Glomerular visceral epithelial cell (primary cell): ENCODE data around the gene TP53I11.

Source experiments
- DNase-seq: peaks from one replicate; pipeline ENCODE4 v3.0.0-alpha.2; 2016; ENCODE audit errors: extremely low spot score

Gene TP53I11

DNA sequence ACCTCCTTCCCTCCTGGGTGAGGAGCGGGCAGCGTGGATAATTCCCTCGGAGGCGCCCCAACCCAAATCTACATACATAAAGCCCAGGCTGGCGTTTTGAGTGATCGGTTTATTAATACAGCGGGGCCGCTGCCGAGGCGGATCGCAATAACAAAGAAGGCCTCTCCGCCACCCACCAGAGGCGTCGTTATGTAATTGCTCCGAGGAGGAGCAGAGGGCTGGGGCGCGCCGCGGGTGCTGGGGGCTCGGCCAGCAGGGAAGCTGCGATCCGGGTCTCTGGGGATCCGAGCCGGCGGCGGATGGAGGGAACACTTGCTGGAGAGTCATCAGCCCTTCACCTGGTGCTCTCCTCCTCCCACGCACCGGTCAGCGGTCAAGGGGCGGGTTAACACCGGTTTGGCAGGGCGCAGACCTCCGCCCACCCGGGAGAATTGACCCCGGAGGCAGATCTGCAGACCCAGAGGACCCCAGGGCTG is 6.4 kb upstream of the TP53I11 start:
- no peak for DNase-seq

DNA sequence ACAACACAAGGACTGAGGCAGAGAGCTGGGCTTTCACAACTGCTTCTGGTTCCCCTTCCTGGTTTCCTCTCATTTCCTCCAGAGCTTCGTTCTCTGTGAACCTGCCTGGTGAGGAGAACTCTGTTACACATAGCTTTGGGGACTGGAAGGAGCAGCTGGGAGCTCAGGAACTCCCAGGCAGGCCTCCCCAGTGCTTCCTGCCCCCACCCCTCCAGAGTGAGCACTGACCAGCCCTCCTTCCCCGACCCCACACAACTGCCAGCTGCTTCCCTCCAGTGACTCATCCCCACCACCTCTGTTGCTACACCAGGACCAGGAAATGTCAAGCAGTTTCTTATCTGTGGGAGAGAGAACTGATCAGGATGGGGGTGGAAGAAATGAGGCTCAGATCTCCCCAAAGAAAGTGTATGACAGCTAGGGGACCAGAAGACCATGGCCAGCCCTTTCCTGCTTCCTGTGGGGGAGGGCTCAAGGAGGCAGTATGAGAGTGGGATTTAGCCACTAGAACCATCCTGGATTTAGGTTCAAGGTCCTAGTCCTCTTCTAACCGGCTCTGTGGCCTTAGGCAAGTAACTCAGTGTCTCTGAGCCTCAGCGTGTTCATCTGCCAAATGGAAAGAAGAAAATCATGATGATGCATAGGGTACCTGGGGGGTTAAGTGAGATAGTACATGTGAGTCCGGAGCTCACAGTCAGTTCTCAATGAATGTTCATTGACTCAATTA is 4.5 kb upstream of the TP53I11 start:
- peak; percentile 77 for DNase-seq

DNA sequence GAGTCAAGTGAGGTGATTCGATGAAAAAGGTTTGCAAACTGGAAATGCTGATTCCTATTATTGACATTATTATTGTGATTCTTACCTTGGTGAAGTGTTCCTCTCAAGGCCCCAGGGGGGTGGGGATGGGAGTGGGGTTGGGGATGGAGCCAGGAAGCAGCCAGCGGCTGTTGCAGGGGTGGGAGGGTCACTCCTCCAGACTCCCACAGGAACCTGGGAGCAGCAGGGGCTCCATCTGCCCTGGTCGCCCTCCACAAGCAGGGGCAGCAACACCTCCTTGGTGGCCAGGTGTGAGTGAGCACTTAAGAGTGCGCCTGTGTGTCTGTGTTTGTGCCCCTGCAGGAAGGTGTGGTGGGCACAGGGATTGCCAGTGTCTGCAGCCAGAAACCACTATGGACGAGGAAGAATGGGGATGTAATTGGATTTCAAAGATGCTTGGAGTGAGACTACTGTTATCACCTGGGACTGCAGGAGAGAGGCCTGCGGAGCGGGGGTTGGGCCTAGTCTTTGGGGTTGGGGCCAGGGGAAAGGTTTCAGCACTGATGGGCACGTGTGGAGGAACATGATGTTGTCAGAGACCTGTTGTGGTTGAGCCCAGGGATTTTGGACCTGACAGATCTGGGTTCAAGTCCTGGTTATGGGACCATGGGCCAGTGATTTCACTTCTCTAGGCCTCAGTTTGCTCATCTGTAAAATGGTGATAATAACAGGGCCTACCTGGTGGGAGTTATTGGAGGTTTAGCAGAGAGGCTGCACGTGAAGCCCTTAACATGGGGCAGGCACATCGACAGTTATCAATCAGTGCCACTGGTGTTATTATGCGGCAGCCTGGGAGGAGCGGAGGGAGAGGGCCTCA is 3.6 kb upstream of the TP53I11 start:
- DNase-seq = no peak

DNA sequence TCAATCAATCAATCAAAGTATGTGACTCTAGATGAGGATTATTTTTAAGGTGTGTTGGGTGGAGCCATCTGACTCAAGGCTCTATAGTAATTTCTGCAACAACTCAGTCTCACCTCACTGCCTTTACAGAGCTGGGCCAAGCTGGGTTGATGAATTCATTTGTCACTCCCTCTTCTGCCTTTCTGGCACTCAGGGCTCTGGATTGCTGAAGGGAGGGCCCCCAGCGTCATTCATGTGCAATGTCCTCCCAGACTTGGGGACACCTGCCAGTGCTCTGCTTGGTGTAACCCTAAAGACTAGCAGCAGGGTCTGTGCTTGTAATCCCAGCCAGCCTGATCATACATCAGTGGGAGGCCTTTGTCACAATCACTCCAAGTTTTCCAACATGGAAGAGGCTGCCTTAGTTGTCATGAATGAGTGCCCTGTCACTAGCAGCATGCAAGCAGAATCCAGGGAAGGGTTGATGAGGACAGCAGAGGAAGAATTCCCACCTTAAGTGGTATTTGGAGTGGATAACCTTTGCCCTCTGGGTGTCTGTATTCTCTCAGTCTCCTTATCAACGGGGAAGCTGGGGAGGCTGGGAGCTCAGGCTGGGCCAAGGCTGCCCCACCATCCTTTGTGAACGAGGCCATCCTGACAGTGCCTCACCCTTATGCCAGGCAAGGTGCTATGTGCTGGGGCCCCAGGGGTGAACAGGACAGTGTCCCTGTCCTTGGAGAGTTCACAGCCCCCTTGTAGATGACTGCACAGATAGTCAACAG is 2.0 kb upstream of the TP53I11 start:
- no peak for DNase-seq

DNA sequence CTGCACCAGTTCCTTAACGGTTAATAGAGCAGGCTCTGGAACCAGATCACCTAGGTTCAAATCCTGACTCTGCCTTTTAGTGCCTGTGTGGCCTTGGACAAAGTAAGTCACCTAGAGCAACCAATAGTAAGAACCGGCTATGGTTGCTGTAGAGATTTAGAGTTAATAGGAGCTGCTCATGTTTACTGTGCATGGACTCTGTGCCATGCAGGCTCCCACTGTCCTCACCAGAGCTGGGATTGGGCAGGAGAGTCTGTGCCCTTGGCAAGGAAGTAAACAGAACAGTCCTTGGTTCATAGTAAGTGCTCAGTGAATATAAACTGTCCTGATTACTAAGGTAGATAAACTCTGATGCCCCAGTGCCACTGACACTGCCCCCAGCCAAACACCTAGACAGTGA is 1.4 kb upstream of the TP53I11 start:
- DNase-seq = no peak

DNA sequence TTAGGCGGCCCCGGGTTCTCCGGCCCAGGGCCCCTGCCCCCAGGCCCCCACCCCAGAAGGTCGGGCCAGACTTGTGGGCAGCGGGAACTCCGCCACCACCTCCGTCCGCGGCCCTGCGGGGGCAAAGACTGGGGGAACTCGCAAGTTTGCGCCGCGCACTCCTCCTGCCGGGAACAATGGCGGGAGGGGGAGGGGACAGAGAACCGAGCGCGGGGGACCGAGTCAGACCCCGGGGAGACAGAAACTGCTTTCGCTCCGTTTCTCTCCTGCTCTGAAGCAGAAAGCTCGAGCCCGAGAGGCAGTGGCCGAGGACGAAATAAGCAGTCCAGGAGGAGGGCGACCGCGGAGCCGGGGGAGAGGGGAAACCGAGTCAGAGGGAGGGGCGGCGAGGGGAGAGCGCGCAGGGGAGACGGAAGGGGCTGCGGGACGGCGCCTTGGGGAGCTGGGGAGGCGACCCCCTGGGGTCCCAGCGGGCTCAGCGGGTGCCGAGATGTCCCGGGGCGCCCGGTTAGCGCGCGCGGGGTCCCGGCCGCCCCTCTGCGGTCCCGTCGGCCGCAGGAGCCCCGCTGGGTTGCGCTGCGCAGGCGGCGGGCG is 555 bp downstream of the TP53I11 start:
- no peak for DNase-seq

DNA sequence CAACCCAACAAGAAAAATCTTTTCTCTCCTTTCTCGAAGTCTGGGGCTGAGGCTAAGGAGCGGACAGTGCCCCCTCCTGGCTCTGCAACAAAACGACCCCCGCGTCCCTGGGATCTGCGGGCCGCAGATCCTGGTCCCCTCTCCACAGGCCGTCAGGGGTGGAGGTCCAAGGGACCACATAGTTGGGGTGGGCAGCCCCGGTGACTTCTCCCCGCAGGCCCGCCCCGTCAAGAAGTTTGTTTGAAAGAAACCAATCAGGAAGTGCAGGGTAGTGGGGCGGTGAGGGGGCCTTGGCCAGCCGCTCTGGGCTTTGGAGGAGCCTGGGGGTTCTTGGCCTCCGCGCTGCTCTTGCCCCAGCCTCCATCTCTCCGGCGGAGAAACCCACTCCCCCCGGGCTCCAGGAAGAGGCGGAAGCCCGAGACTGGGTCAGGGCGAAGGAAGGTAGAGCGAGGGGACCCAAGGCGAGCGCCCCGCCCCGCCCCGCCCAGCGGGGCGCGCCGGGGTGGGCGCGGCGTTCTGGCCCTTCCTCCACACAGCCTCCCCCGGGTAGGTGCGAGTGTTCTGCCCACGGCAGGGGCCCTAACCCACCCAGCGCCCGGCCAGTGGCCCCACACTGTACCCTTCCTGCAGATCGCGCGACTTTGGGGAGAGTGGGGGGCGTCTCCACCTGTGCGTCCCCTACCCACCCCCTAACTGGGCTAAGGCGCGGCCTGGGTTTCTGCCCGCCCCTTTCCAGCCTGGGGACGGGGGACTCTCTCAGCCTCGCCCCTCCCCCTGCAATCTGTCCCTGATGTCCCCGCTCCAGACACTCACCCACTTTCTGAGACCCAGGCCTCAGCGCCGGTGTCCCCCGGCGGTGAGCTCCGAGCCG is 1.3 kb downstream of the TP53I11 start:
- DNase-seq = no peak

DNA sequence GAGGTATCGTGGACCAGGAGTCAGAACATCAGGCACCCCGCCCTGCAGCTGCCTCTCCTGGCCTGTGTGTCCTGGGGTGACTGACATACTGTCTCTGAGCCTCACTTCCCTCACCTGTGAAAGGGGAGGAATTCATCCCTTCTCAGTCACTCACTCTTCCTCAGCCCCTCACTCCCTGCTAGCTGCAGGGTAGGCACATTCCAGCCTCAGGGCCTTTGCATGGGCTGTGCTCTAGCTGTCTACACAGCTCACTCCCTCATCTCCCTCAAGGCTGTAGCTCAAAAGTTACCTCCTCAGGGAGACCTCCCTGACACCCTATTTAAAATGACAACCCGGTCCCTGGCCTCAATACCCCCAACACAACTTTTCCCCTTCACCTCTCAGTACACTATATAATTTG is 2.5 kb downstream of the TP53I11 start:
- DNase-seq = no peak

DNA sequence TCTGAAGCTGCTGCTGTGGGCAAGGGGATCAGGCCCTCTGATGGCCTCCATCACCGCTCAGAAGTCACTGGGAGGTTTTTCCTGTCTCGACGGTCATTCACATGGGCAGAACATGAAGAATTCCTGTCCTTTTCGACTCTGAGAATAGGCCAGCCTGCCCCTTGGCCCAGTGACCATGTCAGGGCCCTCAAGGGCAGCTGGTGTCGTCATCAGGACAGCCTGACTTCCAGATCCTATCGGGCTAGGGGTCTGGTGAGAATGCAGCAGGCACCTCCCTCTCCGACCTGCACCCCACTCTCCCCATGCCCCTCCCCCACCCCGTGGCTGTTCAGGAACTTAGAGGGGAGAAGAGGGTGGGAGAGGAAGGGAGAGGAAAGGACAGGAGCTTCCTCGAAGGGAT is 3.6 kb downstream of the TP53I11 start:
- no peak for DNase-seq

DNA sequence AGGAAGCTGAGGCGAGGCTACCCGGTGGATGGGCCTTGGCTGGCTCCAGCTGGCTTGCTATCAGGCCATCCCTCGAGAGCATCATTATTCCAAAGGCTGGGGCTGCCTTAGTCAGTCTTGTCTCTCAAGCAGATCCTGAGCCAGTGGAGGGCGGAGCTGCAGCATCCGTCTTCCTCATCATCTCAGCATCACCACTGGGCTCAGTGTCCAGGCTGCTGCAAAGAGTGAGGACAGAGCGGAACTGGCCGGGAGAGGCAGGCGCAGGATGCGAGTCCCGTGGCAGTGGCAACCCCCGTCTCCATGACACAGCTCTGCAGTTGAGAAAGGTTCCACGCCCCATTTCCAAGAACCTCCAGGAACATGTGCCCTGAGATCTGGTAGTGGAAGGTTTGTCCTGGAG is 4.4 kb downstream of the TP53I11 start:
- no peak for DNase-seq

DNA sequence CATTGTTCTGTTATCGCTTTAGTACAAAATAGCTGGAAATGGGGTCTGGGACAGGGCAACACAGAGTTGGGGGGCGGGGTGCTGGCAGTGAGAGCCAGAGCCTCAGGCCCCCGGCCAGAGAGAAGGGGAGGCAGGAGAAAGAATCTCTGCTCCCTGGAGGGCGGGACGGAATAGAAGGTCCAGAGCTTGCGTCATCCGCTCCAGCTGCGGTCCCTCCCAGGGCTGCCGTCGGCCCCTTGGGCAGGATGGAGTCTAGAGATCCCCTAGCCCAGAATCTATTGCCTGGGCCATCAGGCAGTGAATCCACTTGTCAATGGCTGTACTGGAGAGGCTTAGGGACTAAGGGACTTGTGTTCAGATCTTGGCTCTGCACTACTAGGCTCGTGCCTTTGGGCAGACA is 5.0 kb downstream of the TP53I11 start:
- no peak for DNase-seq

DNA sequence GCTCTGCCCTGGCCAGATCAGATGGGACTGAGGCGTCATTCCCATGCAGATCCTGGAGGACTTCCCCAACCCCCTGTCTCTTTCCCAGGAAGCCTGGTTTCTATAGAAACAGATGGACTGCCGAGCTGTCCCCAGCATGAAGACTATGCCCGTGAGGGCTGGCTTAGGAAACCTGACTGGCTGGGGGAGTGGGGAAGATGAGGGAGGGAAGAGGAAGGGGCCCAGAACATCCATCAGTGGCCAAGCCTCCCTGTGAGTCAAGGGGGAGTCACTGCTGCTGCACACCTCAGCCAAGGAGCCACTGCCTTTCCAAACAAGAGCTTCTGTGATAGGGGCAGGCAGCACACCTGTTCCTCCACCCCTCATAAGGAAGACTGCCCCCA is 5.8 kb downstream of the TP53I11 start:
- DNase-seq = no peak

DNA sequence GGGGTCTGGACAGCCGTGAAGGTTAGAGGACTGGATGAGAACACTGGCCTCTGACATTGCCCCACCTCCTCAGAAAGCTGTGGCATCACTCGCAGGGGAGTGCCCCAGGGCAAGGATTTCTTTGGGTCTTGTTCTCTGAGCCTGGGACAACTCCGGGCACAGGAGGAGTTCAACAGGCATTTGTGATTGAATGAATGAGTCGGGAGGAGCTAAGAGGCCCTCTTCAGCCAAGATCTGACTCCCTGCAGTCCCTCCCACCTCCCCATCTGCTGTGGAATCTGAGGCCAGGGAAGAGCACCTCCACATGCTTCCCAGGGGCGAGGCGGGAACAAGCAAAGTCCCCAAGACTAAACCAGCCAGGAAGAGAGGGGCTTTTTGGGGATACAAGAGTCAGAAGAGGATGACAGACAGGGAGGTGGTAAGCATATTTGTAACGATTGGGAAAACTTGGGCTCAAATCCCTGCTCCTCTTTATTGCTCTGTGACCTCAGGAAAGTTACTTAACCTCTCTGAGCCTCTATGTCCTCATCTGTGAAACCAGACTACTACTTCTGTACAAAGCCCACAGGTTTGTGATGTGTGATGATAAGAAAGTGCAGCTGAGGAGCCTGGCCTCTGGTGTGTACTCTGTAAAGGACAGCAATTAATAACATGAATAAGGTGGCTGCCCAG is 6.4 kb downstream of the TP53I11 start:
- DNase-seq = no peak

DNA sequence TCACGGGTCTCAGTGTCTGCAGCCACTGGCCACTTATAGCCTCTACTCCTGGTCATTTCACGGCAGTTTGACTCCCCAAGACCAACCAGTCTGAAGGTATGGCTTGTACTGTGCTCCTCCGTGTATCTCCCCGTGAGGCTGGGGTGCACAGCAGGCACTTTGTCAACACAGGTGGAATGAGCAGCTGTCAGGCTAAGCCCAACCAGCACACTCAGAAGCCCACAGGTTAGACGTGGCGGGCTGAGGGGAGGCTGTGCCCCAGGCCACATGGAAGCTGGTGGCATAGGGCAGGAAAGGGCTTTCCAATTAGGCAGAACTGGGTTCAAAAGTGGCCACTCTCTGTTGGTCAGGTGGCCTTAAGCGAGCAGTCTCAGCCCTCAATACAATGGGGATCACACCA is 7.0 kb downstream of the TP53I11 start:
- DNase-seq = no peak

DNA sequence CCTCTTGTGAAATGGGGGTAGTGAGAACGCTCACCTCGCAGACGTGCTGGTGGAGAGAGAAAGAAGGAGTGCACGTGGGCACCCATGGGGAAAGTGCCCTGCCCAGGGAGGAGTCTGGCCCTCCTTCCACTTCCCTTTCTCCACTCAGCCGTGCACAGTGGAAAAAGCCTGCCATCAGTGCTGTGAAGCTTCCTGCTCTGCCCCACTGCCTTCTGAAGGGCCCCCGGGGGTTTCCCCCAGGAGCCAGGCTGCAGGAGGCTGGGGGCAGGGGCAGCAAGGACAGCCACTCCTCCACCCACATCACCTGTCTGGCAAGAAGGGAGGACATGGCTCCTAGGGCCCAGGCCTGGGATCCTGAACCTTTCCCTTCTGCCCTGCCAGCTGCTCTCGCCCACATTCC is 7.6 kb downstream of the TP53I11 start:
- peak; percentile 50 for DNase-seq

DNA sequence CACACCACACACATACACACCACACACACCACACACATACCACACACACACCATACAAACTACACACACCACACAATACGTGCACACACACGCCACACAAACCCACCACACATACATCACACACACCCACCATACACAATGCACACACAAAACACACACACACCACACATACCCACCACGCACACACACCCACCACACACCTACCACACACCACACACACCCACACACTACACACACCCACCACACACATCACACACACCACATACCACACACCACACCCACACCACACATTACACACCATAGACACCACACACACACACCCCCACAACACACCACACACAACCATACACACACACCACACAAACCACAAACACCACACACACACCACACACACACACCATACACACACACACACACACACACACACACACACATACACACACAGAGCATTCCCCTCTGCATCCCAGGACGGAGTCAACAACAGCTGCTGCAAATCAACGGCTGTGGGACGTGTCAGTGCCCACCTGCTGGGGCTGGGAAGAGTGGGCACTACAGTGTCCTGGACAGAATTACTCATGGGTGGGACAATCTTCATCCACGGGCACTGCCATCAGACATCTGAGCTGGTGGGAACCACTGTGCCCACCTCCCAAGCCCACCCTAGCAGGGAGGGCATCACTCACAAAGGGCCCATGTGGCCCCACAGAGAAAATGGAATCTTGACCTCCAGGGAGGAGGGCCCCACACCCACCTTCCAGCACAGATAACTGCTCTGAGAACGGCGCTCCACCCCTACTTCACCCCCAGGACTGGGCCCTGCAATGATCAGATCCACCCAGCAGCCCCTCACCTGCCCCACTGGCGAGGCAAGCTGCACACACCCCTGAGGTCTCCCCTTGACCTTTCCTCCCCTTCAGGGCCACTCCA is 8.4 kb downstream of the TP53I11 start:
- no peak for DNase-seq

DNA sequence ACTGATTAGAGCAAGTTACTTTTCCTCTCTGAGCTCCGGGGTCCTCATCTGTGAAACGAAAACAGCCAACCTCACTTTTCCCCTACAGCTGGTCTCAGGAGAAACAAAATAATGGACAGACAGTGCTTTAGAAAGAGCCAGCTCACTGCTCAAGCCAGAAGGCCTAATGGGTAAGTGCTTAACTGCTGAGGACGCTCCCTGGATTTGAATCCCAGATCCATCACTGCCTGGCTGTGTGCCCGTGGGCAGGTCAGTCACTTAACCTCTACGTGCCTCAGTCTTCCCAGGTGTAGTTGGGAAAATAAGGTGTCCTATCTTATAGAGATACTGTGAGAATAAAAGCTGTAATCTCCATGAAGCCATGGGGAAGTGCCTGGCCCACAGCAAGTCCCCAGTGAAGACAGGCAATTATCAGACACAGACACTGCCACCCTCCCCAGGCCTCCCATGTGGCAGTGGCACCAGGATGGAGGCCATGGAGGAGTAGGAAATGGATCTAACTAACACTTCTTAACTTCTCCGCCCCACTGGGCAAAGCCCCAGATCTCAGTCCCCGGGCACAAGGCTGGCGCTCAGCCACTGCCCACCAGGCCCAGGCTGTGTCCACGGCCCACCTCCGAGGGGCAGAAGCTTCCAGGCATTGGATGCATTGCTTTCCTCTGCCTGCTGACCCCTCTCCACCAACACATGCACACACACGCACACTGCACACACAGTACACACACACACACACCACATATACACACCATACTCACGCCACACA is 9.2 kb downstream of the TP53I11 start:
- DNase-seq = no peak

DNA sequence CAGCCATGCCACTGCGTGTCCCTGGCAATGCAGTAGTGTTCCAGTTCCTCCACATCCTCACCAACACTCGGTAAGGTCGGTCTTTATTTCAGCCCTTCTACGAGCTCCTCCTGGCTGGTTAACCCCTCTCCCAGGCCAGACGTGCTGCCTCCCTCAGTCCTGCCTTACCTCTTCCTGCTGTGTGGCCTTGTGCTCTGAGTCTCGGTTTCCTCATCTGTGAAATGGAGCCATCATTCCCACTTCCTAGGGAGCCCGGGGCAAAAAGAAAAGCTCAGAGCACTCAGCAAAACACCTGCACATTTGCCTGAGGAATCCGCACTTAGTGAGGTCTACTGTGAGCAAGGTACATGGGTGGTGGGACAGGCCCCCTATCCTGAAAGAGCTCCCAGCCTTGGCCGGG is 9.8 kb downstream of the TP53I11 start:
- no peak for DNase-seq

DNA sequence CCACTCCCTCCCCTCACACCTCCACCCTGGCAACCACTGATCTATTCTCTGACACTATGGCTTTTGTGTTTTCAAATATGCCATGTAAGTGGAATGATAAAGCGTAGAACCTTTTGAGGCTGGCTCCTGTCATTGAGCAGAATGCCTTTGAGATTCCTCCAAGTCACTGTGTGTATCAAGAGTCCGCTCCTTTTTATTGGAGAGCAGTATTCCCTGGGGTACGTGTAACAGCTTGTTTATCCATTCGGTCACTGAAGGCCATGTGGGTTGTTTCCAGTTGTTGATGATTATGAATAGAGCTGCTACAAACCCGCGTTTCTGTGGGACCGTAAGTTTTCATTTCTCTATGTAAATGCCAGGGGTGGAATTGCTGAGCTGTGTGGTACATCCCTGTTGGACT is 10.3 kb downstream of the TP53I11 start:
- no peak for DNase-seq
